GM21576 (cell line): ENCODE measurements around the gene SSR3.
"Not testable (repeated sequence)": the region's sequence is repeated elsewhere in the genome, so short reads cannot be mapped to it uniquely, and the experiment has no call there.

Experiments
- ATAC-seq: cut with Tn5 transposase; IDR thresholded peaks from one replicate; pipeline ENCODE4 v1.9.1; 2021; ENCODE audit warnings: mild to moderate bottlenecking, moderate library complexity; ENCODE audit not compliant: unreplicated experiment

The SSR3 gene

GRCh38 chr3:156576651-156577348 lies 21.9 kb upstream of the SSR3 start:
- ATAC-seq, result no peak

DNA sequence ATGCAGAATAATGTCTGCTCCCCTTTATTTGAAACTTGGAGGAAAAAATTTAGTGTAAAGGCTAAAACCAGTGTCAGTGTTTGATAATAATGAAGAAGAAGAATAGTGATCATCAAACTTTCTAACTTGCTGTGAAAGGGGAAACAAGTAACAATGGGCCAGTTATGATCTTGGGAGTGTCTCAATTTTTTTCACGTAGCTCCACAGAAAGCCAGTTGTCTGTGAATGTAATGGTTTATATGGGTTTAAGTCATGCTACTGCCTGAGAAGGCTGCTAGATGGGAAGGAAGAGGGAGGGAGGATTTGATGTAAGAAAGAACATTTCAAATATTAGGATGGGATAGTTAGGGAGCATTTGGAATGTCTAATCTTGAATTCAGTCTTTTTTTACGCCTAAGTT lies 21.1 kb upstream of the SSR3 start:
- ATAC-seq, result no peak

DNA sequence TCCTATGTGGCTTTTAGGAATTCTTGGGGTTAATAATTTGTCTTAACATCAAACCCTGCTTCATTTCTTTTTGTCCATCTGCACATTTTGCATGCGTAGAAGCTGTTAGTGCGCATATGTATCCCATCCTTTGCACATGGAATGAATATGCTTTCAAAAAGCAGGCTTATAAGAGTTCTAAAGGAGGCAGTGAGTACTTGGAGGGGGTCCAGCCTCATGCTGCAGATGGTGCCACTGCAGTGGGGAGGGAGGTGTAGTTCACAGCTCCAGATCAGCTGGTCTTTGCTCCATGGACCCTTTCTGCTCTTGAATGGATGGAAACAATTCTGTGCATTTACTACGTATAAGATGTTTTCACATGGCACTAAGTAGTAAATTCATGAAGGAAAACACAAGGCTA lies 20.7 kb upstream of the SSR3 start:
- ATAC-seq, result no peak

DNA sequence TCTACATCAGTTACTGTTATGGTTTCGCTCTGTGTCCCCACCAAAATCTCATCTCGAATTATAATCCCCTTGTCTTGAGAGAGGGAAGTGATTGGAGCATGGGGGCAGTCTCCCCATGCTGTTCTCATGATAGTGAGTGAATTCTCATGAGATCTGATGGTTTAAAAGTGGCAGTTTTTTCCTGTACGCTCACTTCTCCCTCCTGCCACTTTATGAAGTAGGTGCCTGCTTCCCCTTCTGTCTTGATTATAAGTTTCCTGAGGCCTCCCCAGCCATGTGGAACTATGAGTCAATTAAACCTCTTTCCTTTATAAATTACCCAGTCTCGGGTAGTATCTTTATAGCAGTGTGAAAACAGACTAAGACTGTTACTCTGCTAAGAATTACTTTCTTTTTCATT lies 15.0 kb upstream of the SSR3 start:
- ATAC-seq, result not testable (repeated sequence)

- not testable (repeated sequence) for ATAC-seq
These were observed 14.1 kb upstream of the SSR3 start for GRCh38 chr3:156569016-156569415.

DNA sequence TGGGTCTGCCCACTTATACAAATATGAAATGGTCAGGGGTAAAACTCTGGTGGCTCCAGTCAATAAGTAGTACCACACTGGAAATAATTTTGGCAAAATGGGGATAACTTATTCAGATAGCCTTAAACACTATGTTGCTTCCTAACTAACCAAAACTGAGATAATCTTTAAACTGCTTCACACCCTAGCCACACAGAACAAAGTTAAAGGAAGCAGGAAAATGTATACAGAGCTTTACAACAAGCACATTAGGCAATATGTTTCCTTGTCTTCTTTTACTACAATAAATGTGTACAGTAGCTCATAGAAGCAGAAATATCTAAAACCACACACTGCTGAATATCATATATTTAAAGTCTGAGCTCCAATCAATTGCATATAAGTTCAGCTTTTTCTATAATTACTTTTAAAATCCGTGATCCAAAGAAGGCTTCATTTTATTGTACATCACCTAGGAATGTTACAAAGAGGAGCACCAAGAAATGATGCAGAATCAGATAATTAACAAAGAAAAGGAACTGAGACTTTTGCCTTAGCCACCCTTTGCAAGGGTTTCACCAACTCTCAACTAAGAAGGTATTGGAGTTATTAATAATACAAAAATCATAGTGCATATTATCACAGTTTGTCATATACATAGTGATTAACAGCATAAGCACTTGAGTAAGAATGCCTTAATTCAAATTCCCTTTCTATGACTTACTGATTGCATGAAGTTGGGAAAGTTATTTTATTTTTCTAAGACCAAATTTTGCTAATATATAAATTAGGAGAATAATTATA lies 9.2 kb upstream of the SSR3 start:
- no peak for ATAC-seq

GRCh38 chr3:156562486-156562885 lies 7.6 kb upstream of the SSR3 start:
- not testable (repeated sequence) for ATAC-seq

DNA sequence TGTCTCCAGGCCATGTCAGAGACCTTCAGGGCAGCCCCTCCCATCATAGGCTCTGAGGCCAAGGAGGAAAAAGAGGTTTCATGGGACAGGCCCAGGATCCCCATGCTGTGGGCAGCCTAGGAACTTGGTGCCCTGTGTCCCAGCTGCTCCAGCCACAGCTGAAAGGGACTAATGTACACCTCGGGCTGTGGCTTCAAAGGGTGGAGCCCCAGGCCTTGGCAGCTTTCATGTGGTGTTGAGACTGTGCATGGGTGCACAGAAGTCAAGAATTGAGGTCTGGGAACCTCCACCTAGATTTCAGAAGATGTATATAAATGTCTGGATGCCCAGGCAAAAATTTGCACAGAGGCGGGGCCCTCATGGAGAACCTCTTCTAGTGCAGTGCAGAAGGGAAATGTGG lies 6.6 kb upstream of the SSR3 start:
- ATAC-seq, result no peak

- no peak for ATAC-seq
These were observed 4.4 kb upstream of the SSR3 start for GRCh38 chr3:156559321-156559720.

GRCh38 chr3:156558389-156558788 lies 3.5 kb upstream of the SSR3 start:
- no peak for ATAC-seq

DNA sequence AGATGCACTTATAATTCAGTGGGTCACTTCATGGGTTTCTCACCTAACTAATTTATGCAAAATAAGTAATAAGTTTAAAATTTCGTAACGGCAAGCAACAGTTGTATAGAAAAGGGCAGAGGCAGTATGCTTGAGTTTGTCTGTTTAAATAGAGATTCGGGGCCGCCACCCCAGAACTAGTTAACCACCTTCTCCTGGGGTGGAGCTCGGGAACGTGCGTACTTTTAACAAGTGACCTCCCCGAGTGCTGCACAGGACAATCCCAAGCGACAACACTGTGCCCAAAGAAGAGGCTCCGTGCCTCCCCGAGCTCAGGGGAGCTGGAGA lies 439 bp downstream of the SSR3 start:
- no peak for ATAC-seq

GRCh38 chr3:156553705-156554356 lies 1.1 kb downstream of the SSR3 start:
- no peak for ATAC-seq

- no peak for ATAC-seq
These were observed 1.9 kb downstream of the SSR3 start for GRCh38 chr3:156552973-156553372.

DNA sequence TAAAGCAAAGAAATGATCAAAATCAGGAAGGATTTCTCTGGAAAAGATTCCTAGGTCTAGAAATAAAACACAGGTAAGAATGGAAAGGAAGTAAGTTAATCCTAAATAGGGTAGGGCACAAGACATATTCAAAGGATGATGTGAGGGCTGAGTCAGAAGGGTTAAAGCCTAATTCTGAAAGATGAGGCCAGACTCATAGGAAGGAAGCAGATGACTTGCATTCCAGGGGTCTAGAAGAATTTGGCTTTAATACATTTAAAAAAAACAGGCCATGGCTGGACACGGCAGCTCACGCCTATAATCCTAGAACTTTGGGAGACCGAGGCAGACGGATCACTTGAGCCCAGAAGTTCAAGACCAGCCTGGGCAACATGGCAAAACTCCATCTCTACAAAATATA lies 3.2 kb downstream of the SSR3 start:
- no peak for ATAC-seq

- no peak for ATAC-seq
These were observed 3.7 kb downstream of the SSR3 start for GRCh38 chr3:156551261-156551660.

DNA sequence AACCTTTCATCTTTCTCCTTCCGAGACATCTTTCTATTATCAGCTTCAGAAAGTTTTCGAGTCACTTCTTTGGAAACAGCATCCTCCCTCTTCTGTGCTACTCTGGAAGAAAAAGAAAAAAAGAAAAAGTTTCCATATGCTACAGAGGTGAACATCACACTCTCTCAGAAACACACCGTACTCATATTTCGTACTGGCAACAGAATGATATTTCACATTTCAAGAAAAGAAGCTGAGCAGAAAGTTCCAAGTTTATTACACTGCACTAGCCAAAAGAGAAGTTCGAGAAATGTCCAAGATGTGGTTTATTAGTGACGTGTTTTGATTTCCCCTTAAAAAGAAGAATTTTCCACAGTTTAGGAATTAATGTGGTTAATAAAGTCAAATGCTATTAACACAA lies 6.0 kb downstream of the SSR3 start:
- ATAC-seq, result no peak

- no peak for ATAC-seq
These were observed 6.8 kb downstream of the SSR3 start for GRCh38 chr3:156548041-156548687.

GRCh38 chr3:156547637-156548036 lies 7.3 kb downstream of the SSR3 start:
- no peak for ATAC-seq

DNA sequence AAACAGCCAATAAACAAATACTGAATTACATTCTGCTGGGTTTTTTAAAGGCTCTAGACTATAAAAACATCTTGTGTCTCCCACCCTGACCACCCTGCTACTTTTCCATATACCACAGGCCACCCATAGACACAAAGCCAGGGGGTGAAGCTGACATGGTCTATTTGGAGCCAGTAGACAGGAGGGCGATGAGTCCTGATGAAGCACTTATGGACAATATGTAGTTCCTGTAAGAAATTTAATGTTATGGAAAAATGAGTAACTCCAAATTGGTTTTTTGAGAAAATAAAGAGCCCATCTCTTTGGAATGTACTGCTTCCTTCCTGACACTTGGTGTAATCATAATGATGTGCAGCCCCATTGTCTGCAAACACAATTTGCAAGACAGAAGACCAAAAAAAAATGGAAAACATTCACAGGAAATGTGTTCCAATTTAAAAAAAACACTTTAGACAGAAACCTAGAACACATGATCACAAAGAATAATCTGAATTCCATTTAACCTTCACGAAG lies 11.8 kb downstream of the SSR3 start:
- no peak for ATAC-seq

- ATAC-seq, result no peak
These were observed 12.5 kb downstream of the SSR3 start for GRCh38 chr3:156542101-156543042.
